HG02884 (cell line): ENCODE measurements around the gene EPHB1.

Experiments
- ATAC-seq: cut with Tn5 transposase; IDR thresholded peaks from one replicate; pipeline ENCODE4 v1.9.1; 2021; ENCODE audit warnings: mild to moderate bottlenecking, moderate library complexity; ENCODE audit not compliant: unreplicated experiment

The EPHB1 gene

DNA sequence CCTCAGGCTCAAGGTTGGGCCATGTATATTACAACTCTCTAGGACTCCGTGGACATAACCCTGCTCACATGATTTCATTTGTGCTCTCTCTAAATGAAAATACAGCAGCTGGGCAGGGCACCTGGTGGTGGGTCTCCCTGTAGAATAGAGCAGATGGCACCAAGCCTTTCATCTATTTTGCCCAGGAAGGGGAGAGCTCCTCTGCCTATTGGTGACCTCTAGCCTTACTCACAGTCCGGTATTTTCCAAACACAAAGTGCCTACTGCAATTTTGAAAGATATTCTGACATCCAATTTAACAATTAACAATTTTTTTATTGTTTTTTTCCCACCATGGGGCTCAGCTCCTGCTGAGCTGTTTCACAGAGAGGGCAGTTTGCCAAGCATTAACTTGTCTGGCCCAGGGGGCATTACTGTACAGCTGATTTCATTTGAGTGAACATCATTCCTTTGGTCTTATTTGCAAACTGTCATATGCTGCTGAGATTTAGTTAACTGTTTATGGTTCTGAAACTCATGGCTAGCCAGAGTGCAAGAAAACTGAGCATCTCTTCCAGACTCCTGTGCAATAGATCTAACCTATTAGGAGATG is 474.0 kb downstream of the EPHB1 start:
- ATAC-seq: no peak

DNA sequence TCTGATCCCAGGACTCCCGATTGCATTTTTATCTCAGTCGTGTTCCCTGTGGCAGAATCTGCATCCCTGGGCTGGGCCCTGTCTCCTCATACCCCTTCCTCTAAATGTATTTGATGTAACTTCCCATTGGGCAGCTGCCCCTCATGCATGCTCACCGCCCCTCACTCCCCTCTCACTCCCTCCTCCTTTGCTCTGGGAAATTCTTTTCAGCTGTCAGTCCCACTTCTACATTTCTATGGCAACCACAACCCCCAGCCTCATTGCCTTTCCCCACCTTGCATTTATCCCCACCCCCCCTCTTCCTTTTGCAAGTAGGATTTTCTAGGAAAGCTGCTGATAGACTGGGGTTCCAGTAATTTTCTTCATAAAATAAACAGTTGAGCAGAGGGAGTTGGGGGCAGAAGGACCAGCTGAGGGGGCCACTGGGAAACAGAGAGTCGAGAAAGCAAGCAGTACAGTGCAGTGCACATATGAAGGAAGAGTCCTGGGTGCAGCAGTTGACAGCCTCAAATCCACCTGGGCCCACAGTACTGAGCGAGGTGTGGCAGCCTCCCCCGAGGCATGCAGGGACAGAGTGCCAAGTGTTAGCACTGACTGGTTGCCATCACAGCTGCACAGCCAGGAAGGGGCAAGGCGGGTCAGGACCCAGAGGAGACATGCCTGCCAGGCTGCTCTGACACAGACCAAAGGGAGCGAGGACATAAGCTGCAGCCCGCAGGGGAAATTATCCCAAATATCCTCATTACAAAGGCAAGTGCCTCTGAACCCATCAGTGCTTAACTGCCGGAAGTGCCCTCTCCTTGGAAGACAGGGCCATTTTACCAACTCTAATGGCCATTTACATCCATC is 476.3 kb downstream of the EPHB1 start:
- no peak for ATAC-seq

DNA sequence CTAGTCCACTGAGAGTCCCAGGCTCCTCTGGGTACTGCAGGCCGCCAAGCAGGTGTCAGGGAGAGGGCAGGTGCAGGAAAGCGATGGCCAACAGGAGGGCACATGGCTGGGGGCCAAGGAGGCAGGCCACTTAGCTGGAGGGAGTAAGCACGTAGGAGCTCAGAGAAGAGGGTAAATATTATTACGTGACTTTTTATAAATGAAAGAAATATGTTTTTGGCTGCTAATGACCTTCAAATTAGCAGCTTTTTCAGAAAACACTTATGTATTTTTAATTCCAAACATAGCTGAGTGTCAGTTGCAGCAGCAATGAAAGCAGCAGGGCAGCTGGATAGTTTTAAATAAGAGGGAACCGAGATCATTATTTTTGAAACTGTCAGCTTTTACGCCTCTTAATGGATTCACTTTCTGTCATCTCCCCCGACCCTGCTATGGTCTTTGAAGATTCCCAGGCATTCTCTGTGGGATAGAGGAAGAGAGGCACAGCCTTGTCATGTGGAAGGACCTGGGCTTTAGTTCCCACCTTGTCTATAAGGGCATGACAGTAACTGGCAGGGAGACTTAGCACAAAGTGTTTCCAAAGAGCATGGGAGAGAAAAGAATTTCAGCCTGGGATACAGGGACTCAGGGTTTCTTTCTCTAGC is 477.1 kb downstream of the EPHB1 start:
- ATAC-seq: no peak

DNA sequence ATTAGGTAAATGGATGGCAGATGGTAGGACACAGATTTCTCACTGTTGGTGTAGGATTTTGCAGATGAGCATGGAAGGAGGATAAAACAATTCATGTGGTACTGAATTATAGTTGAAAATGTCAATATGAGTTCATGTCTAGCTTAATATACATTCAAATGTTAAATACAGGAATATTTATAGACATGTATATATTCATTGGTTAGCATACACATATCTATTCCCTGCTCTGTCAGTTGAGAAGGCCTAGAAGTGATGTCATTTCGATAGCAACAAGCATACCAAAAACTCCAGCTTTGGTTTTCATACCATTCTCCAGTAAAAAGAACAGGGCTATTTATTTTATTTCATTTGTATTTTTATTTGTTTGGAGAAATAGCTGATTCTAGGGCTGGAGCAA is 497.1 kb downstream of the EPHB1 start:
- no peak for ATAC-seq

DNA sequence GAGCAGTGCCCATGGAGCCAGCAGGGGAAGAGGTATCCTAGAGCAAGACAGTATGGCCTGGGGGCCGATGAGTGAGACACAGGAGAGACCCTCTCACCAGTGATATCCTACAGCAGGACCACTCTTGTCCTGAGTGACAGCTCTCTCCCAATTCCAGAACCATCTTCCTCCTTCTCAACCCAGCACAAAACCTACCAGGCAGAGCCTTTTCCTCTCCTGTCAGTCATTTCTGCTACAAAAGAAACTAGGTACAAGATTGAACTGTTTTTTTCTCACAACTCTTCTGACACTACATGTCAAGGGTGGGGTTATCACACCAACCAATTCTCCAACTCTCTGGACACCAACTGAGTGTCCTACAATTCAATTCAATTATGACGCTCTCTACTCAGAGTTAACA is 506.6 kb downstream of the EPHB1 start:
- ATAC-seq: no peak

DNA sequence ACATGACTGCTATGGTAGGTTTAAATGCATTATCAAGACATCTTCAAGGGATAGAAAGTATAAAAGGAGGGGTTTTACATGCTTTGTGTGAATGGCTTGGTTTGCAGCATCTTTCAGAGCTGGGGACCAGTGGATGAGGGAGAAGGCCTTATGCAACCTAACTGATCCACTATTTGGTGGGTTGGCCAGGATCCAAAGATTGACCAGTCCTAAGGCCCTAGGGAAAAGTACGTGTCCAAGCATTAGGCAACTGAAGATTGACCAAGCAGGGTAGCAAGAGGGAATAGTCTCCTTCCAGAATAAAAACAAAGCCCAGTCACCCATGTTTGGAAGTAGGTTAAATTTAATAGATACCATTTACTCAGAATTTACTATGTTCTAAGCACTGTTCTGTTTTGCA is 509.3 kb downstream of the EPHB1 start:
- ATAC-seq: no peak
